IPS-18a (cell line): ENCODE results near the gene OR10A2.

Source experiments
- H3K27ac ChIP-seq: one replicate; pipeline ENCODE4 v1.5.1; 2013; ENCODE audit warnings: low read length
- H3K27me3 ChIP-seq: one replicate; pipeline ENCODE4 v1.6.1; 2013; ENCODE audit warnings: mild to moderate bottlenecking, low read length; ENCODE audit not compliant: control insufficient read depth, insufficient read depth
- H3K36me3 ChIP-seq: one replicate; pipeline ENCODE4 v1.6.1; 2013; ENCODE audit warnings: low read depth, low read length; ENCODE audit not compliant: control insufficient read depth
- H3K4me1 ChIP-seq: one replicate; pipeline ENCODE4 v1.6.1; 2013; ENCODE audit warnings: low read depth, low read length; ENCODE audit not compliant: control insufficient read depth
- H3K4me3 ChIP-seq: one replicate; pipeline ENCODE4 v1.5.1; 2013; ENCODE audit warnings: low read length
- H3K9ac ChIP-seq: one replicate; pipeline ENCODE4 v1.6.1; 2013; ENCODE audit warnings: mild to moderate bottlenecking, low read length, moderate library complexity
- H3K9me3 ChIP-seq: one replicate; pipeline ENCODE4 v1.6.1; 2013; ENCODE audit warnings: low read depth, low read length; ENCODE audit not compliant: control insufficient read depth

The OR10A2 gene

DNA sequence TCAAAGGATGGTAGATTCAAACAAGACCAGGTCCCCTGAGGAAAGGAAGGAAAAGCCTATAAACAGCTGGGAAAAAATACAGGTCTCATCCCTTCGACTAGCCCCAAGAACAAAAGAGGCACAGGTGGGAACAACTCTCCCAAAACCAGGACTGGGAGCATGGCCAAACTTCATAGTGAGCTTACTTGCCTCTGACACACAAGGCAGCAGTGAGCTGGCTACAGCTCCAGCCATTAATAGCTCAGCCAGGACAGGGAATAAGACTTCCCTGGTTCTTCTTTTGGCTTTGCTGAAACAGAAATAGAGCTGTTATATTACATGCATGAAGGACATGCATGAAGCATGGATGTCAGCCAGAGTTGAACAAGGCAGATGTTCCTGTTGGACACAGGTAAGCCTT, at the start of gene OR10A2:
Gene OR10A2, plus strand, starts transcription at position 97 of the 400 bp plus-strand sequence. CDS start 6,698 bp downstream, outside the sequence.
- no peaks in the 10 kb centered on the region for H3K4me1 ChIP-seq
- no peak within 1 kb of the TSS for H3K4me3 ChIP-seq
- no peak within 1 kb of the TSS for H3K9ac ChIP-seq
- no peaks in the 10 kb centered on the region for H3K36me3 ChIP-seq
- H3K9me3 ChIP-seq = no peaks in the 10 kb centered on the region
- H3K27ac ChIP-seq = no peak within 1 kb of the TSS
- H3K27me3 ChIP-seq = no peaks in the 10 kb centered on the region

DNA sequence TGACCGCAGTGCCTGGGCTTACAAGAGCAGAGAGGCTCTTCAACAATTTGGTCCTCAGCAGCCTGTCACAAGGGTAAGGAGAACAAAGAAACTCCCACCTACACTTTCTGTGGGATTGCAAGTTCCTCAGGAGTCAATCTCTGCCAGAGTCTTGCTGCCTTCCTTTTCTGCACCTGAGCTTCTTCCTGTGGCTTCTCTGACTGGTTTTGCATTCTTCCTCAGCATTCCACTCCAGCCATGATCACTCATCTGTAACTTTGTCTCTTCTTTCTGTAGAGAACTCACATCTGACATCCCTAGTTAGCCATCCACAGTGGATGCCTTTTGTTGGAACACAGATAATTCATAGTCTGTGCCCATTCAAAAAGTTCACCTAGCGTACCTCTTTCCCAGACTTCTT, 49.2 kb upstream of the OR10A2 start:
- Histone ChIP-seq H3K27ac (no peak overlapping the region), H3K4me3 (no peak overlapping the region), H3K36me3 (no peaks in the 10 kb centered on the region), H3K27me3 (no peaks in the 10 kb centered on the region), H3K9ac (no peak overlapping the region), H3K9me3 (no peaks in the 10 kb centered on the region), H3K4me1 (no peaks in the 10 kb centered on the region)

DNA sequence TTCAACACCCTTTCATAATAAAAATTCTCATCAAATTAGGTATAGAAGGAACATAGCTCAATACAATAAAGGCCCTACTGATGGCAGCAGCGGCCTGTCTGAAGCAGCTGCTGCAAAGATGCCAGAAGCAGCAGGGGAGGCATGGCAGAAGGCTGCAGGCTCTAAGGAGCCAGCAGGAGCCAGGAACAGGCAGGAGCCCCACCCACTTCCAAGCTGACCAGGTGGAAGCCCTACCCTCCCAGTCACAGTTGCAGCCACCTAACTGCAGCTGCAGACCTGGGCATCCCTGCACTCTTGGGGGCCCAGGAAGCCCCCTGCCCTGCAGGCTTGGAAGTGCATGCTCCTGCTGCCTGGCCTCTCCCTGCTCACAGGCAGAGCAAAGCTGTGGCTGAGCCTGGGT, 45.2 kb upstream of the OR10A2 start:
- H3K4me1 ChIP-seq = no peaks in the 10 kb centered on the region
- no peaks in the 10 kb centered on the region for H3K9me3 ChIP-seq
- no peak overlapping the region for H3K9ac ChIP-seq
- no peak overlapping the region for H3K27ac ChIP-seq
- H3K36me3 ChIP-seq = no peaks in the 10 kb centered on the region
- H3K27me3 ChIP-seq = no peaks in the 10 kb centered on the region
- no peak overlapping the region for H3K4me3 ChIP-seq

DNA sequence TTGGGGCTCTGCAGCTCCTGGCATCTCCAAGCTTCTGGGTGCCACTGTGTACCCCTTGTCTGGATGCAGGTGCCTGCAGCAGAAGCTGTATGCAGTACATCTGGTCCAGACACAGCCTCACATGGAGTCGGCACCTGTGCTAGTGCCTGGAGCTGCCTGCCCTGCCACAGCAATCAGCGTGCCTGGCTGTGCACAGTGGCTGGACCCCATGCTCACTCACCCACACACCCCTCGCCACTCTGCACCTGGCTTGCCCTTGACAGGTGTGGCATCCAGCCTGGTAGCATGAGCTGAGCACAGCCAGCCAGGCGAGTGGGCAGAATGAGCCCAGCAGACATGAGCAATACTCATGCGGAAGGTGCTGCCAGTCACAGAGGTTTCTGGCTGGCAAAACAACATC, 43.9 kb upstream of the OR10A2 start:
- H3K4me1 ChIP-seq = no peaks in the 10 kb centered on the region
- no peak overlapping the region for H3K27ac ChIP-seq
- H3K27me3 ChIP-seq = no peaks in the 10 kb centered on the region
- H3K9ac ChIP-seq = no peak overlapping the region
- H3K36me3 ChIP-seq = no peaks in the 10 kb centered on the region
- H3K9me3 ChIP-seq = no peaks in the 10 kb centered on the region
- no peak overlapping the region for H3K4me3 ChIP-seq

DNA sequence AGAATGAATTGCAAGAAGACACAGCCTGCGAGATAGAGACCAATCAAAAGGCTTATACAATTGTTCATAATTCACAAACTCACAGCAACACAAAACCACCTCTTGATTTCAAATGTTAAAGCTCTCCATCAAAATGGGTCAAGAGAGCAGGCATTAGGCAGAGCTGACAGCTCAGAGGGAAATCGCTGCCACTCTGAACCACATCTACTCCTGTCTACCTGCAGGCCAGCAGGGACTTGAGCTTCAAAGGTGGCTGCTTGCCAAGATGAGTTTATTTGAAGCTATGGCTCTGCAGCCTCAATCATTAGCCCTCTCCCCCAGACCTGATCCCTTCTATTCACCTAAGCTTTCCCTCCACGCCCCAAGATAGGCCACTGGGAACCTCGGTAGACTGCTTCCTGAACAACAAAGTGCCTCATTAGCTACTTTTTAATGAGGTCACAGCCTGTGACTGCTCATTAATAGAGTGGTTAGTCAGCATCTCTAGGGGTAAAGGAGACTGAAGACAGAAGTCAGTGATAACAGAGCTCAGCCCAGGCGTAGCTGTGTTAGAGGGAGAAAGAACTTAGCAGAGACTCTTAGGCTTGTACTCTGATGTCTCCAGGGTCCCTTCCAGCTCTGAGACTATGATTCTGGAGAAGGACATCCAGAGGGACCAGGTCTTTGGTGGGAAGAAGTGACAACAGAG, 38.6 kb upstream of the OR10A2 start:
- Histone ChIP-seq H3K36me3 (no peaks in the 10 kb centered on the region), H3K9ac (no peak overlapping the region), H3K4me1 (no peaks in the 10 kb centered on the region), H3K27me3 (no peaks in the 10 kb centered on the region), H3K27ac (no peak overlapping the region), H3K4me3 (no peak overlapping the region), H3K9me3 (no peaks in the 10 kb centered on the region)

DNA sequence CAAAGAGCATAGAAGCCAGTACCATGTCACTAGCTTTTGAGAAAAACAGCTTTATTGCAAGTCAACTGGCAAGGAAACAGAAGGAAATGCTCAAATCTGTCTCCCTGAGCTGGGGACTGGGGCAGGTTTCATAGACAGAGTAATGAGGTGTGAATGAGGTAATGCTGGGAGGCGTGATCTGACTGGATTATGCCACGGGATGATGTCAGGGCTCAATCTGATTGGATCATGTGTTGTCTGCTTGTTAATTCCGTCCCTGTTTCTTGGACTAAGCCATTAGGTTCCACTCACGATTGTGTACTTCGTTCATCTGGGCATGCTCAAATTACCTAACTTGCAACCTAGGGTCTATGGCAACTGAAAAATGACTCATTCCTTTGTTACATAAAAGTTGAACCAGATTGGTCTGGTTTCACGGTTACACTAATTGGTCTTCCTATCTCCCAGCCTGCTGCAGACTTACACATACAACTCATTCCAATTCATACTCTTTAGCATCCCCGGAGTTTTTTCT, 37.6 kb upstream of the OR10A2 start:
- Histone ChIP-seq H3K4me1 (no peaks in the 10 kb centered on the region), H3K9ac (no peak overlapping the region), H3K4me3 (no peak overlapping the region), H3K27me3 (no peaks in the 10 kb centered on the region), H3K36me3 (no peaks in the 10 kb centered on the region), H3K27ac (no peak overlapping the region), H3K9me3 (no peaks in the 10 kb centered on the region)

GRCh38 chr11:6828103-6828502, 34.8 kb upstream of the OR10A2 start:
- no peaks in the 10 kb centered on the region for H3K36me3 ChIP-seq
- H3K27me3 ChIP-seq = no peaks in the 10 kb centered on the region
- H3K9me3 ChIP-seq = no peaks in the 10 kb centered on the region
- H3K9ac ChIP-seq = no peak overlapping the region
- H3K4me1 ChIP-seq = no peaks in the 10 kb centered on the region
- H3K27ac ChIP-seq = no peak overlapping the region
- no peak overlapping the region for H3K4me3 ChIP-seq

GRCh38 chr11:6833356-6833755, 29.5 kb upstream of the OR10A2 start:
- no peak overlapping the region for H3K4me3 ChIP-seq
- no peaks in the 10 kb centered on the region for H3K36me3 ChIP-seq
- no peak overlapping the region for H3K9ac ChIP-seq
- no peaks in the 10 kb centered on the region for H3K27me3 ChIP-seq
- H3K9me3 ChIP-seq = no peaks in the 10 kb centered on the region
- no peaks in the 10 kb centered on the region for H3K4me1 ChIP-seq
- H3K27ac ChIP-seq = no peak overlapping the region

- Histone ChIP-seq H3K4me3 (no peak overlapping the region), H3K27me3 (no peaks in the 10 kb centered on the region), H3K9ac (no peak overlapping the region), H3K36me3 (no peaks in the 10 kb centered on the region), H3K27ac (no peak overlapping the region), H3K9me3 (no peaks in the 10 kb centered on the region), H3K4me1 (no peaks in the 10 kb centered on the region)
These were observed 28.8 kb upstream of the OR10A2 start for GRCh38 chr11:6834021-6834420.

- H3K9me3 ChIP-seq = no peaks in the 10 kb centered on the region
These were observed 21.2 kb upstream of the OR10A2 start for GRCh38 chr11:6841694-6842093.

GRCh38 chr11:6843670-6844069, 19.2 kb upstream of the OR10A2 start:
- Histone ChIP-seq H3K27ac (no peak overlapping the region), H3K9me3 (no peaks in the 10 kb centered on the region), H3K9ac (no peak overlapping the region)

More at GRCh38 chr11:6841694-6842093, 21.2 kb upstream of the OR10A2 start:
- H3K27ac ChIP-seq = no peak overlapping the region
- no peaks in the 10 kb centered on the region for H3K27me3 ChIP-seq
- H3K4me3 ChIP-seq = no peak overlapping the region
- H3K4me1 ChIP-seq = no peaks in the 10 kb centered on the region
- H3K9ac ChIP-seq = no peak overlapping the region
- no peaks in the 10 kb centered on the region for H3K36me3 ChIP-seq

GRCh38 chr11:6844356-6844755, 18.5 kb upstream of the OR10A2 start:
- Histone ChIP-seq H3K4me1 (no peaks in the 10 kb centered on the region), H3K9me3 (no peaks in the 10 kb centered on the region), H3K4me3 (no peak overlapping the region), H3K27me3 (no peaks in the 10 kb centered on the region), H3K27ac (no peak overlapping the region), H3K9ac (no peak overlapping the region), H3K36me3 (no peaks in the 10 kb centered on the region)

More at GRCh38 chr11:6843670-6844069, 19.2 kb upstream of the OR10A2 start:
- Histone ChIP-seq H3K27me3 (no peaks in the 10 kb centered on the region), H3K4me1 (no peaks in the 10 kb centered on the region), H3K4me3 (no peak overlapping the region), H3K36me3 (no peaks in the 10 kb centered on the region)
